Endometrial microvascular endothelial cells (primary cell): ENCODE results near the gene NLN. TPM values are rescaled to one million over a fixed set of nuclear protein-coding genes. Genes with fewer than 3 reads are reported as not detected.
"Not testable (repeated sequence)": the region's sequence is repeated elsewhere in the genome, so short reads cannot be mapped to it uniquely, and the experiment has no call there.

Source experiments
- in situ Hi-C: cut with HindIII; loops from 2 replicates; pipeline ENCODE4 v1.10.0; 2017; ENCODE audit warnings: low sequenced_read_pairs, low pct_unique_long_range_greater_than_20kb; ENCODE audit errors: inconsistent ontology term
- total RNA-seq: library from RNA; depleted of rRNA; stranded (reverse); fragments of >200 nt; gene quantifications from one replicate; pipeline ENCODE4 v1.2.3, GENCODE V29; 2015; ENCODE audit errors: inconsistent ontology term

NLN gene
- total RNA-seq, 1 donor from 2014 or later: 52.0 TPM

DNA sequence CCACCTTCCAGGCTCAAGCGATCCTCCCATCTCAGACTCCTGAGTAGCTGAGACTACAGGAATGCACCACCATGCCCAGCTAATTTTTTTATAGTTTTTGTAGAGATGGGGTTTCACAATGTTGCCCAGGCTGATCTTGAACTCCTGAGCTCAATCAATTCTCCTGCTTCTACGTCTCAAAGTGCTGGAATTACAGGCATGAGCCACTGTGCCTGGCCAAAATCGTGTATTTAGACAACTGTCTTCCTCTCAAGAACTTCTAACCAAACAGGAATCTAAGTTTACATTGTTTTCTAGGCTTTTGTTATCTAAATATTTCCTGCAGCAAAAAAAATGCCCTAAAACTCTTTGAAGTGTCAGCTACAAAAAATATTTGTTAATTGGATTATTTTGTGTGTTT is 78.8 kb downstream of the NLN start:
- in situ Hi-C loops: no loop called here

DNA sequence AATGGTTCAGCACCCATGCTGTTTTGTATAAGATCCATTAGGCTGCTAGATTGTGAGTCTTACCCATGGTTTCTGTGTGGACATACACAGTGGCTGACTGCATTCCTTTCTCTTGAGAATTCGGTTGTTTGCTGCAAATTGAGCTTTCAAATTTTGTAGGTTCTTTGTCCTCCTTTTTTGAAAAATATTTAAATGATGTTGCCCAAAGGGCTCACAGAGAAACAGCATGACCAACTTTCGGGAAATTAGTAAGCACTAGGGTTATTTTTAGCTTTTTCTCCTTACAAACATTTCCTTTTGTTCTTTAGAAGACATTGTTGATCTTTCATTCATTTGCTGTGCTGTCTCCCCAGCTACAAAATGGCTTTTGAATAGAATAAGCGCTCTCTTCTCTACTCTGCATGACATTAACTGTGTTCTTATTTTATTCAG is 79.4 kb downstream of the NLN start:
- in situ Hi-C loops: no loop called here

DNA sequence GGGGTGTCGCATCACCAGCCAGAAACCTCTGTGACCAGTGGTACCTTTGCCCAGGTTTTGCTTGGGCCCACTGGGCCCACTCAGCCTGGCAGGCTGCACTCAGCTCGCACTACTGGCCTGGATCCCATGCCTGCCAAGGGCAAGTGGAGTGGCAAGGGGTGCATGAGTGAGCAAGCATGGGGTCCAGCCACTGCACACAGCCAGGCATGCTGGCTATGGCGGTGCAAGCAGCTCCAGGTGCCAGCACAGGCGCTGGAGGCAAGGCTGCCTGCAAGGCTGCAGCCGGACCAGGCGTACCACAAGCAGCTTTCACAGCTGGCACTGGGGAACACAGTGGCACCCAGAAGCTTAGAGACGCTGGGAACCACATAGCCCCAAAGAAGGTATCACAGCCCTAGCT is 80.1 kb downstream of the NLN start:
- in situ Hi-C loops: no loop called here

DNA sequence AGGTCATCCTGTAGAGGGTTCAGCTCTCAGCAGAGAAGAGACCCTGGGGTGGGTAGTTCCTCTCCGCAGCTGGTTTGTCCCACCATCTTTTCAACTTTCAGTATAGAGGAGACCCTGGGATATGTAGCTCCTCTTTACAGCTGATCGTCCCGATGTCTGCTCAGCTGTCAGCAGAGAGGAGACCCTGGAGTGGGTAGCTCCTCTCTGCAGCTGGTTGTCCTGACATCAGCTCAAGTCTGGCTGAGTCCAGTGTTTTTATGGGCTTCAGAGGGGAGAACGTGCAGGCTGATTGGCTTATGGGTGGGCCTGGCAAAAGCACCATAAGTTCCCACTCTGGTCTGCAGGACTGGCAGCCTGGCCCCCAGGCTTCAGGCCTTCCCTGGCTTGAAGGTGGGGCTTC is 80.8 kb downstream of the NLN start:
- in situ Hi-C loops: no loop called here

DNA sequence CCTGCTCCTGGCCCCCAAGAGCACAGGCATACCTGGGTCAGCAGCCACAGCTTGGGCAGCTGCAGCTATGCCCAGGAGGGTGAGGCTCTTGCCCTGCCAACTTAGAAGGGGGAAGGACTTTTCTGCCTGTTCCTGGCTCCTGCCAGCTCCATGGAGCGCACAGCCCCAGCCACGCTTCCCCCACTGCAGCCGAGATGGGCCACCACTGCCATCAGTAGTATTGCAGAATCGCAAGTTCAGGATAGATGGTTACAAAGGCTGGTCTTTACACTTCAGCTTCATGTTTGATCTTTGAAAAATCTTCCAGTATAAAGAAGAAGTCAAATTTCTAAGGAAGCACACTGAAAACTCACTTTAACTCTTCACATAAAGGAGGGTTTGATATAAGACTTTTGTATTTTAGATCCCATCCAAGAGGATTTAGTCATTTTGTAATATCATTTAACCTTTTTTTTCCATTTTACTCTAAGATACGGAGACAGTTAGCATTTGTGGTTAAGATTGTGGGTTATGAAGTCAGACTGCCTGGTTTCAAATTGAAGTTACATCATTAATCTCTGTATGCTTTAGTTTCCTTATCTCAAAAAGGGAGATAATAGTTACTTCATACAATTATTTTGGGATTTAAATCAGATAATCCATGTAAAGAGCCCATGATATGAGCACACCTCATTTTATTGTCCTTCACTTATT is 81.8 kb downstream of the NLN start:
- in situ Hi-C loops: no loop called here

DNA sequence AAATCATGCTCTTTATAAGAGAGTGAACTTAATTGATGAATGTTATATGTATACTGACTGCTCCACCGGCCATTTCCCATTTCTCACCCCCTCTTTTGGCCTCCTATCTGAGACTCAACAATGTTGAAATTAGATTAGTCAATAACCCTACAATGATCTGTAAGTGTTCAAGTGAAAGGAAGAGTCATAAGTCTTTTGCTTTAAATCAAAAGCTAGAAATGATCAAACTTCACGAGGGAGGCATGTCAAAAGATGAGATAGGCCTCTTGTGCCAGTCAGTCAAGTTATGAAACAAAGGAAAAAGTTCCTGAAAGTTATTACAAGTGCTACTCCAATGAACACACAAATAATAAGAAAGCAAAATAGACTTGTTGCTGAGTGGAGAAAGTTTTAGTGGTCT is 83.1 kb downstream of the NLN start:
- in situ Hi-C loops: no loop called here

DNA sequence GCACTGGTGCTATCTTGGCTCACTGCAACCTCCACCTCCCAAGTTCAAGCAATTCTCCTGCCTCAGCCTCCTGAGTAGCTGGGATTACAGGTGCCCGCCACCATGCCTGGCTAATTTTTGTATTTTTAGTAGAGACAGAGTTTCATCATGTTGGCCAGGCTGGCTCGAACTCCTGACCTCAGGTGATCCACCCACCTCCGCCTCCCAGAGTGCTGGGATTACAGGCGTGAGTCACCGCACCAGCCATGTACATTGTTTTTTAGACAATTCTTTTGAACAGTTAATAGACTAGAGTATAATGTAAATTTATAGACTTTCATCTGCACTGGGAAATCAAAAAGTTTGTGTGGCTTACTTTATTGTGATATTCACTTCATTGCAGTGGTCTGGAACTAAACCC is 85.5 kb downstream of the NLN start:
- in situ Hi-C loops: not testable (repeated sequence)

DNA sequence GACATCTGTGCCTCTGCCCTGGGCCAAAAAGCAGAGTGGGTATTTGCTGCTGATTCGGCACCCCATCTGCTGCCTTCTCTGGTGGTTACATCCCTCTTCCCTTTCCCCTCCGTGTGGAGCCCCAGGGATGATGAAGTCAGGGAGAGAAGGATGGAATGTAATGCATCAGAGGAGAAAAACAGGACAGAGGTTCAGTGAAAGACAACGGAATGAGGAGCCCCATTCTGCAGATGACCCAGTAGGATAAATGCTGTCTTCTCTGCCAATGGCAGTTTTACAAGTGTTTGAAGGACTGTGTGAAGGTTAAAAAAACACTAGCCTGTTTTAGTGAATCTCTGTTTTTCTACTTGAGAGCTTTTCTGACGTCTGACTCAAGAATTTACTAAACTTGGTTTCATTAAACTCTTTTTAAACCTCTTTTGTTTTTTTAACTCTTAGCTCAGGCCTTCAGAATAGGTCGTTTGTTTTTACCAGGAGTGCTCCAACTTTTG is 86.3 kb downstream of the NLN start:
- in situ Hi-C loops: no loop called here

DNA sequence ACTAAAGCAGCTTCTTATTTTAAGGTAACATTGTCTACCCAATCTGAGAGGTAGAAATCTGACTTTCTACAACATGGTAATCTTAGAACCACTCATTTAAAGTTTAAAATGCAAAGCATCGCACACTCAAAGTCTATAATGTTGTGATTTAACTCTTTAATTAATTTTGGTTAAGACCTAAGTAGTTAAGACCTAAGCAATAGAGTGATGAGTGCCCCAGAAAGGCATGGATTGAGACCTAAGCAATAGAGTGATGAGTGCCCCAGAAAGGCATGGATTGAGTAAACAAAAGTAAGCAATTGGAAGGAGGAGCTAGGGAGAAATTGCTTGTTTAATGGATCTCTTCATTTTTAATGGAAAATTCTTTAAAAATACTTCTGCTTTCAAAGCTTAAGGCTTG is 86.8 kb downstream of the NLN start:
- in situ Hi-C loops: no loop called here

DNA sequence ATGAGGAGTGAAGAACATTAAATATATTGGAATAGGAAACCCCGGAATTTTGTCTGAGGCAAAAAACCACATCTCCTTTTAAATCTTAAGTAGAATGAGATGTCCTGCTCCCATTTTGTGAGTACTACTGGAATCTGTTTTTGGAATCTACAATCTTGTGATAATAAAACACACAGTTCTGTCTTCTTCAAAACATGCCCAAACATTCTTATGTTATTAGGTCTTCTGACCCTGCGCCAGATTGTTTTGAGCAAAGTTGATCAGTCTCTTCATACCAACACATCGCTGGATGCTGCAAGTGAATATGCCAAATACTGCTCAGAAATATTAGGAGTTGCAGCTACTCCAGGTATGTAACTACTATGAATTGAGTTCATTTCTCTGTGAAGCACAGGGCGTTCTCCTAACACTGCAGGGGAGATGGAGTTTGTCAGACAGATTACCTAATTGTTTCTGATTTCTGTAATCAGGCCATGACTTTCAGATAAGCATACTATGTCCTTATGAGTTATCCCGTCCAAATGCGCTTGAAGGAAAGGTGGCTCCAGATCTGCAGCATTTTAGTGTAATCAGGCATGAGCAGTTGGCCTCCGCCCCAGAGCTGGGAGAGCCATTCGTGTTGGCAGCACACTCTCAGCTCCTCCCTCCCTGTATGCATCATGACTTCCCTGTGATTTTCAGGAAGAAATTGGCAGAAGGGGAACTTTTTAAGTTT is 88.0 kb downstream of the NLN start:
- in situ Hi-C loops: no loop called here

DNA sequence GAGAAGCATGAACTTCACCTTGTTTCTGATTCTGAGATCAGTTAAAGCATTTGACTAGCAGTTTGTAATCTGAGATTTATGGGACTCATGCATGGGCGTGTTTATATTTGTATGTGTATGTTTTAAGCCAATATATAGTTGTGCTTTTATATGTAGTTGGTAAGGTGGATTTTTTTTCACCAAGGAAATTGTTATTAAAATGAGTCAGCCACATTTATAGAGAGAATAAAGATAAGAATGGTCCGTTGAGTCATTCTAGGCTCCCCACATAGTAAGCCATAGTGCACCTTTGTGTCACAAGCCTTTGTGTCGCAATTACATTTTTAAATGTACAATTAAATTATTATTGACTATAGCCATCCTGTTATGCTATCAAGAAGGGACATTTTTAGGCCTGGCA is 89.0 kb downstream of the NLN start:
- in situ Hi-C loops: no loop called here

DNA sequence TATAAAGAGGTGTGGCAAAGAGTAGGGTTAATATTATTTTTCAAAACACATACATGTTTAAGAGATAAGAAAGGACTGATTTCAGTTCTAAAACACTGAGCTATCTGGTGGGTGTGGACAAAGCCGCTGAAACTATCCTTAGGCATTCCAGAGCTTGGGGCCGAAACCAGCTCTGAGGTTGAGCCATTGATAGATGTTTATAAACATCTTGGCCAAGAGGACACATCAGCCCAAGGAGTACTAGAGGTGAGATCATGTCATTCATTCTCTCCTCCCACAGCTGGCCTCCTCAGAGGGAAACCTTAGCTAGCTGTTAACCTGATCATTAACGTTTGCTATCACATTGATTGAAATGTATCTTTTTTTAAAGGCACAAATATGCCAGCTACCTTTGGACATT is 89.9 kb downstream of the NLN start:
- in situ Hi-C loops: no loop called here

DNA sequence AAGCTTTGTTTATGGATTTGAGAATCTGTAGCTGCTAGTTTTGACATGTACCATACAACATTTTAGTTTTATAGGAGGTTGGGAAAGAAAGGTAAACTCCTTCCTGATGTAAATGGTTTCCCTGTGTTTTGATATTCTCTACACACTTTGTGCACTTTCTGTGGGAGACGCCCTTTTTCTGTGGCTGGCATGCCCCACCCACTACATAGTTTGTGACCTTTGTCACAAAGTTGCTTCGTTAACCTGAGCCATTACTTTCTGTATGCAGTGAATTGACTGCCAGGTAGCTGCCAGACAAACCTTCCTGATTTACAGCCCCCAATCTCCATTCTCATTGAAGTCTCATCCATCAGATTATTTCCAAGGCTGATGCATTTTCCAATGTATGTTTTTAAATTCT is 90.6 kb downstream of the NLN start:
- in situ Hi-C loops: no loop called here

DNA sequence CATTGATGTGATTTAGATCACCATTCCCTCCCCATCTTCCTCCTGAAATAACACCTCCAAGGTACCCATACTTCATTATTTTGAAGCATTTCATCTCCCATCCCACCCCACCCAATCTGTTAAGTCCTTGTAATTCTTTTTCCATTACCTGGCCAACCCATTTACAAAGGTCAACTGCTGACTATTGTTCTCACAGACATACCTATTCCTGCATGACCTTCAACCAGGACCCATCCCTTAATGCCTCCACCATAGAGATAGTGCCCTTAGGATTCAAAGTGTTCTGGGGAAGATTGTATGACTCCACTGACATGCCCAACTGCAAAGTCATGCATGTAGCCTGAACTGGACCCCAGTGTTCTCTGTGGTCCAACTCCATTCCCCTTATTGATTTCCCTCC is 91.2 kb downstream of the NLN start:
- in situ Hi-C loops: no loop called here

DNA sequence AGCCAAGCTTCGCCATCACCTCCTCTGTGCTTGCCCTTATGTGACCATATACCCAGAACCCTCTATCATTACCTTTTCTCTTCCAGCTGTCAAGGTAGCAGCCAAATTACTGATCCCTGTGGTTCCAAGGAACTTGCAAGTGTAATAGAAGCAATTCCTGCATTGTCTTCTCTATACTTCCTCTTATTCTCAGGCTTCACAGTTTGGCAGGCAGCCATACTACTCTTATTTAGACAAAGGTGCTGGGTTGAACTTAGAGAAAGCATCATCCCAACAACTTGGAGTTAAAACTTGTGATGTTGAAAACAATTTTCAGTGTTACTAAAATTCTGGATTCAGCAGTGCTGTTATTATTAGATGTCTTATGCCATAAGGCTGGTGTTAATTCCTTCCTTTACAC is 93.2 kb downstream of the NLN start:
- in situ Hi-C loops: no loop called here

DNA sequence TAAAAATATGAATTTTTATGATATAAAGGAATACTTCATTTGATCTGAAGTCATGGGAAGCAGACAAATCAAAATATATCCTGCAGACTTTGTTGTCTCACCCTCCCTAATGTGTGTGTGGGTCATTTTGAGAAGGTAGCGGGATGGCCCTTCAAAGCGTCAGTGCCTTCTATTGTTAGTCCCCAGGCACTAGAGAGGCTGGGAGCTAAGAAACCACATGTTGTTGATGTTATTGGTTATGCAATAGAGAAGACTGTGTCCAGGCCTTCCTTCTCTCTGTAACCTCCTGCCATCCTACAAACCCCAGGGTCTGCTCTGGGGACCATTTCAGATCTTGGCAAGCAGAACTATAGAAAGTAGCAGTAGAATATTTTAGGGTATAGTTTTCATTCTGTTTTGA is 94.7 kb downstream of the NLN start:
- in situ Hi-C loops: no loop called here

DNA sequence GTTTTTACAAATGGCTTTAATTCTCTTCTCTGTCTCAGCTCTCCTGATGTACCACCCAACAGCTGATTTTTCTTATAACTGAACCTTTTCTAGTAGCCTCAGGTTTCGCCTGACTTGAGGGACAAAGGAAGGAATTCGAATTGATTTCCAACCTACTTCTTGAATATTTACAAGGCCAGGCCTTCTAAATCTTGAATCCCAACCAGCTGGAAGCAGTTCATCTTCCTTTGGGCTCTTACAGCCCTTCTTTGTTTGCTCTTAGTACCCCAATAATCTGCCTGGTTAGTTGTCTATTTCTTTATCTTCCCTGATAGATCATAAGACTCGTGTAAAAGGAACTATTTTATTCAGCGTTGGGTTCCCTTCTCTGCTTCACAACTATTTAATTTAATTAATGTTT is 95.9 kb downstream of the NLN start:
- in situ Hi-C loops: no loop called here

DNA sequence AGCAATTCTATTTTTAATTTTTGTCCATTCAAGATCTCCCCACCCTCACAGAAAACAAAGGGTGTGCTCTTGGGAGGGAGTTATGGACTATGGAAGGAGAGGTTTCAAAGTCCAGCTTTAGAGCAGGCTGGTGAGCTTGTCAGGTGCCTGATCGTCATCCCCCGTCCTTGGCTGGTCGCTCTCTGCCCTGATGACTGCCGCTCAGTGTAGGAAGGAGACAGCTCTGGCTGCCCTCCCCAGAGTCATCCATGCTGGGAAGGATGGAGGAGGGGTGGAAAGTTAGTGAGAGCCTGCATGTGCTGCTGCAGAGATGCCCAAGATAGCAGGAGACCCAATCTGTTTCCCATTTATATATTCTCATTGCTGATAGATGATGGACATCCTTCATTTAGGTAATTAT is 96.6 kb downstream of the NLN start:
- in situ Hi-C loops: no loop called here

DNA sequence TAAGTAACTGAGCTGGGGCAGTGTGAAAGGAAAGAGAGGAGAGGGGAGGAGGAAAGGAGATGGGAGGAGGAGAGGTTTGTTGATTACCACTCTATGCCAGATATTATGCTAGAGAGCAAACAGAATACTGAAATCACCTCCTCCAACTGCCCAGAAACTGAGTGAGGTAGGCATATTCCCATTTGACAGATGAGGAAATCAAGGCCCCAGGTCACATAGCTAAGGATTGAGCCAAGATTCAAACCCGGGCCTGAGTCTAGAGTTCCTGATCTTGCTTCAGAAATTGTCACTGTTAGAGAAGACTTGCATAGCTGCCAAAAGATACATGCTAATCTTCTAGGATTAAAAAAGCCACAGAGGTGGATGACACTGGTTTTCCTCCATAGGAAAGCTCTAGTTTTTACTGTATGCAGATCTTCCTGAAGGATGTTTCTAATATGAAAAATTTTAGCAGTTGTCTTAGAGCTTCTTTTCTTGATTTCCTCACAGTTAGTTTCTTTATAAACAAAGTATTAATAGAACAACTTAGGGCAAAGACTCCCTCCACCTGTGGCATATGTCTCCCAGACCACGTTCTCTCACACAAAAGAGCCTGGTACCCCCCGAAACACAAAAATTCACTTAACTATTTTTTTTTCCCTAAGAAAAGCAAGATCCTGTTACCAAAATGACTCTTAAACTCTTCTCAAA is 97.4 kb downstream of the NLN start:
- in situ Hi-C loops: no loop called here

DNA sequence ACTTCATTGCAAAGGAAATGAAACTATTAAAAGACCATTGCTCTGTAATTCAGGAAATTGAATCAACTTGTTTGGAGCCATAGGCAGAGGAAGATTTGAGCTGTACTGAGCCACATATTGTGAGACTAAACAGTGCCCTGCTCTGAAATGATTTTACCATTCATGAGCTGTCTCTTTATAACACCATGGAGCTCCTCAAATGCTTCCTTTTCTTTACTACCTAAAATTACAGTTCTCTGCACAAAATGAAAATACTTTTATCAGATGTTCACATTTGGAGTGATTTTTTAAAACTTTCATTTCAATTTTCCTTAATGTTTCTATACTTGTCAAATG is 97.9 kb downstream of the NLN start:
- in situ Hi-C loops: no loop called here
